NCI-H345 treated with DMSO at 0.1 percent for 48 hours (cell line): ENCODE data around the gene NABP1.
"Not testable (repeated sequence)": the region's sequence is repeated elsewhere in the genome, so short reads cannot be mapped to it uniquely, and the experiment has no call there.

Experiments used
- DNase-seq: peaks from one replicate; lab custom pipeline; 2025; ENCODE audit not compliant: unreplicated experiment; lab: John Stamatoyannopoulos, UW

Gene NABP1, protein sequence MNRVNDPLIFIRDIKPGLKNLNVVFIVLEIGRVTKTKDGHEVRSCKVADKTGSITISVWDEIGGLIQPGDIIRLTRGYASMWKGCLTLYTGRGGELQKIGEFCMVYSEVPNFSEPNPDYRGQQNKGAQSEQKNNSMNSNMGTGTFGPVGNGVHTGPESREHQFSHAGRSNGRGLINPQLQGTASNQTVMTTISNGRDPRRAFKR

DNA sequence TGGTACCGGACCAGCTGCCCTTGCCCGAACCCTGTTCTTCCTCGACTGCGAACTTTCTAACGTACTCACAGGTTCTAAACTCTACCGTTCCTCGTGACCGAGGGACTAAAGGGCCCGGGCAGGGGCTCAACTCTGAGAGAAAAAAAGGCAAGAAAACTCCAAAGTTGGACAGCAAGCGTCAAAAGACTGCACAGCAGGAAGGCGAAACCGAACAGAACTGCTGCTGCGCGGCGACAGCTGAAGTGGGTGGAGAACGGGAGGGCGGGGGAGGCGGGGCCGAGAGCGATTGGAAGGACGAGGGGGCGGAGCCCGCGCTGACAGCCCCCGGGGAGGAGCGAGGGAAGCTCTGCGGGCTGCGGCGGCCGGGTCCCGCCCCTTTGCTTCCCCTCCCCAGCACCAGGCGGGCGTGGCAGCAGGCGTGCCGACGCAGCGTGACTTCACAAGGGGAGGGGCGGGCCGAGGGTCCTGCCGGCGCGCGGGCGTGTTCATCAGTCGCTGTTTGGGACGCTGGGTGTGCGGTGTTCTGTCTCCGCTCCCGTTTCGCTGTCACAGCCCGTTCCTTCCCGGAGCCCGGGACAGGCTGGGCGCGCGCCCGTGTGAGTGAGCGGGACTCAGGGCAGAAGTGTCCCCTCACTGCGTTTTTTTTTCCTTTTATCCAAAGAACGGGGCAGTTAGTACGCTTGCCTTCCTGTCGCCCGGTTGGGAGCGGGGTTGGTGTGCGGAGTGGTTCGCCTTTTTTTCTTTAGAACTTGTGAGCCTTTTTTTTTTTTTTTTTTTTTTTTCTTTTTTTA is at the start of gene NABP1:
Gene NABP1, plus strand, starts transcription at position 491 of the 791 bp plus-strand sequence. CDS start 479 bp downstream, outside the sequence.
- DNase-seq: peak; percentile 97

DNA sequence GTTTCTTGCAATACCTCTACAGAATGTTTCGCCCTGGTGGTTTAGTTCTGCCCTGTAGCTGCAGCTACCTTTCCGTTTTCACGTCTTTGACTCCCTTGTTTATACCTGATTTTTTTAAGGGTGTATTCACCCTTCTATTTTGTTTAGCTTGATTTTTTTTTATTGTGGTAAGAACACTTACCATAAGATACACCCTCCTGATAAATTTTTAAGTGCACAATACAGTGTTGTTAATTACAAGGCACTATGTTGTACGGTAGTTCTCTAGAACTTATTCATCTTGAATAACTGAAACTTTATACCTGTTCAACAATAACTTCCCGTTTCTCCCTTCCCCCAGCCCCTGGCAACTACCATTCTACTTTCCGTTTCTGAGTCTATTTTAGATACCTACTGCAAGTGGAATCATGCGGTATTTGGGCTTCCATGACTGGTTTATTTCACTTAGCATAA is 48.9 kb upstream of the NABP1 start:
- no peak for DNase-seq

- DNase-seq: no peak
These were observed 47.8 kb upstream of the NABP1 start for GRCh38 chr2:191629976-191630712.

GRCh38 chr2:191631754-191632153 is 46.2 kb upstream of the NABP1 start:
- DNase-seq: peak; percentile 8

- DNase-seq: no peak
These were observed 45.5 kb upstream of the NABP1 start for GRCh38 chr2:191632426-191632825.

- no peak for DNase-seq
These were observed 43.1 kb upstream of the NABP1 start for GRCh38 chr2:191634791-191635190.

DNA sequence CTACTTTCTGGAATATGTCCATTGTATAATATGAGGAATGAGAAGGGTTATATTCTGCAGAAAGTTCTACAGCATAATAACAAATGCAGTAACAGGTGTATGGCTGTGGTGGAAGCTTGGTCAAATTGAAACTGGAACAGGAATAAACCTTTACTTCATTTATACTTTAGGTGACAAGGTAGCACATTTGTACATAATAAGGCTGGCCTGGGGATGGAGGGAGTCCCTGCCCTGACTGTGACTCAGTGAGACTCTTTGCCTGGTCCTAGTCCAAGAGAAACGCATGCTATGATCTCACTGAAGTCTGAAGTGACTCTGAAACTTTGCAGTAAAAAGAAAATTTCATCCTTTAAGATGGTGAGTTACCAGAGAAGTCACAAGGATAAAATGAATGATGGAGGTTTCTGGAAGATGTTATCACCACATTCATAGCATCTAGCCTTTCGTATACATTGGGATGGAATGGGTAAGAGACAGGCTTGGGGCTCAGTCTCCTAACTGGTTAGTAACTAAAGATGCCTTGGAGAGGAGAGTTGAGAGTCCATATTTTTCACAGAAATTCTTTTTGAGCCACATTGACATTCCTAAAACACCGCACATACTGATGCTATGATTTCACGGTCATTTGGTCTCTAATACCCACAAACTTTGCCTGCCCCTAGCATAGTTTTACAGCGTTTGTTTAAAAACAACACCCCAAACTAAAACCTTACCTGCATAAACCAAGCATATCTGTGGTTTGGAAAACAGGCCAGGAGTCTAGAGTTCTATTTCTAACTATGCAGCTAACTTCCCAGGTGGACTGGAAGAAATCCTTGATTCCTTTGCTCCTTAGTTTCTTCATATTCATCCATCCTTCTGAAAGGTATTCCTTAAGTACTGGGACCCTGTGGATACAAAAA is 42.4 kb upstream of the NABP1 start:
- no peak for DNase-seq

DNA sequence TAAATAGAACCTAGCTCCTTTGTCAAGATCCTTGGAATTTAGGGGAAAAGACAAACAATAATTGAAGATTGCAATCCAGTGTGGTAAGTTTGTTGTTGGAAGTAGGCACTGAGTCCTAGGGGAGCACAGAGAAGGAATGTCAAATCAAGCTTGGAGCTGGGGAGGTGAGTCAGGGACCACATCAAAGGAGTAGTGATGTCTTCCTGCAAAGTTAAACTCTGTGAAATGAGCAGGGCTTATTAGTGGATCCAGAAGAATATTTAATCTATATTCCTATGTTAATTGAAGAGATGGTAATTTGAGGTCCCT is 41.7 kb upstream of the NABP1 start:
- no peak for DNase-seq

- no peak for DNase-seq
These were observed 41.4 kb upstream of the NABP1 start for GRCh38 chr2:191636586-191636985.

DNA sequence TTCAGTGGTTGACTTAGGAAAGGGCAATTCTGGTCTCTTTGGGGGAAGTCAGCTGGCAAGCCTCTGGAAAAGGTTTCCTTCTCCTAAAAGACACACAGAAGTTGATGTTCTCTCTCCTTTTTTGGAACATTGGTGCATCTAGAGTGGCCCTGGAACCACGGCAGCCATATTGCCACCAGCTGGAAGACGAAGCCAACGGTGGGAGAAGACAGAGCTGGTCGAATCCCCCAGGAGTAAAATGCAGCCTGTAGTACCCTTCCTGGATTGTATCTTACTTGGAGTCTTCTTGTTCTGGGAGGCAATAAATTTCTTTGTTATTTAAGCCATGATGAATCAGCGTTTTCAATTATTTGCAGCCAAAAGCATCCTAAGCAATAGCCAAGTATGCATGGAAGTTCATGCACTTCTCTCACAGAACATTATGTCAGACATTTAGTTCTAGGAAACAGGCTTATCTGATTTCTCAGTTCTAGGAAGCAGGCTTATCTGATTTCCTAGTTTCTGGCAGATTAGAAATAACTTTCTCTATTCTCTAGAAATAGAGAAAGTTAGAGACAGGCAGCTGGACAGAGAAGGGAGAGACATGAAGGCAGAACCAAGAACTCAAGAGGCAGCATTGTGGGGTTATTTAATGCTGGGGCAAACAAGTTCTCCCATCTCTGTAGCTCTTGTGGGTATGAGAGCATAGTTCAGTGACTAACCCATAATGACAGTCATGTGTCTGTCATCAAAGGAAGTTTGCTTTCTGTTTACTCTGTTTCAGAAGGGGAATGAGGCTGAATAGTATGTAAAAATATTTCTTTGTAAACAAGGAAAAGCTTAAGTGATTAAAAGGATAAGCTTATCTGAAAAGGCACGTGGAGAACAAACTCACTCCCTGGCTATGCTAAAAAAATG is 40.5 kb upstream of the NABP1 start:
- no peak for DNase-seq

DNA sequence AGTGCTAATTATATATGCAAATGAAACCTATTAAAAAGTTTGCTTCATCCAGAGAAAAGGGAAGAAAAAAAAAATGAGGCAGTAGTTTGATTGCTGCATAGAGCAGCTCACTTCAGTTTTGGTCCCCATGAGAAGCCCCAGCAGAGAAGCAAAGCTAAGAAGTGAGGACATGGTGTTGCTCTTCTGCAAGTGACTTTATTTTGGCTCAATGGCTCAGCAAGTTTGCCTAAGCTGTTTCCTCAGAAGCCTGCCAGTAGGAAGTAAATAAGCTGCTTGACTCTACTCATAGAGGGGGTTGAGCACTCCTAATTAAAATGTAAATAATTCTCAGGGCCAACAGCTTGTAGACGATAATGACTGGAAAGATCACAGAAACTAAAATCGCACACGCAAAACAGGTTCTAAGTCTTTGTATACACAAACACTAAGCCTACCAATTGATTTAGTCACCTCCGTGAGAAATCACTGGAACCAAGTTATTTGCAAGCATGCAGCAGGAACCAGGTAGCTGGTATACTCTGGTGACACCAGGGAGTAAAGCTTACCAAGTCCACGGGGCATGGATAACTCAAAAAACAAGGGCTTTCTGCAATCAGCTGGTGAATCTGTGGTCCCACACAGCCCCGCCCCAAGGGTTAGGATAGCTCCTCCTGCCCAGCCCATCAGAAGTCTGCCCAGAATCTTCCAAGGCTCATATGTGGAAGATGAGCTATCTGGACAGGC is 39.7 kb upstream of the NABP1 start:
- DNase-seq: no peak

DNA sequence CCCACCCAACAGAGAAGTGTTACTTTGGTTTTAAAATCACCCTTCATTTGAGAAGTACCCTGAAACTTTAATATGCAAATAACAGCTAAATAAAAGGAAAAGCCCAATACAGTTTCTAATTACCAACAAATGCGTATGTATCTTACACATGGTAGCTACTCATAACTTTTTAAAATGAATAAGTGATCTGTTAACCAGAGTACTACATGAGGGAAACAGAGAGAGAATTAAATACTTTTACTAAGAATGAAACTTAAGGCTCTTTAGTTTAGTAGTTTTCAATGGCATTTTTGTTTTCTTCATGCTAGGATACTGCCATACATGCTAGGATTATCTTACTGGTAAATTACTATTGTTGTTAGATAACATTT is 39.1 kb upstream of the NABP1 start:
- DNase-seq: no peak

- DNase-seq: no peak
These were observed 36.3 kb upstream of the NABP1 start for GRCh38 chr2:191641609-191642008.

DNA sequence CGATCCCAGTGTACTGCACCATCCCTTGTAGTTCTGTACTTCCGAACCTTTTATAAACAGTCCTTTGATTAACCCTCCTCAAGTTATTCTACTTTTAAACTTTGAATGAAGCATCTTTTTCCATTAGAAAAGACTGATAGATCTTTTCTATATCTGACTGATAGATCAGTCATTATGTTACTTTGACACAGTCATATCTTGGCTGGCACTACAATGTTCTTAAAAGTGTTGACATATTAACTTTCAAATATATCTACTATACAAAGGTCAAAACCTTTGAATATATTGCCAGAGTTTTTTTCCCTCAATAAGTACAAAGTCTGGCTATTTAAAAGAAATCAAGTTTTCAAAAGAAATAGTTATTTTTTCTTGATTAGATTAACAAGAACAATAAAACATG is 35.4 kb upstream of the NABP1 start:
- no peak for DNase-seq

DNA sequence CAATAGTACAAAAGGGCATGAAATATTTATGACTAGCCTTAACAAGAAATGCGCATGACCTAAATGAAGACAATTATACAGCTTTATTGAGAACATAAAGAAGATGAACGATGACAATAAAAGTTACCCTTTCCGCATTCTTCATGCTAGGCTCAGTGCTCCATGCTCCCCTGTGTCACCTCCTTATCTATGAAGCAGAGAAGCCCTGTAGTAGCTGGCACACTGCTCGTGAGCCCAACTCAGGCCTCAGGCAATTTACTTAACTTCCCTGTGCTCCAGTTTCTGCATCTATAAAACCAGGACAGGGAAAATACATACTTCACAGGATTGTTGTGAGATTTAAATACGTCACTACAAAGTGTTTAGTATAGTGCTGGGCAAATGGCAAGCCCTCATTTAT is 34.5 kb upstream of the NABP1 start:
- DNase-seq: no peak

DNA sequence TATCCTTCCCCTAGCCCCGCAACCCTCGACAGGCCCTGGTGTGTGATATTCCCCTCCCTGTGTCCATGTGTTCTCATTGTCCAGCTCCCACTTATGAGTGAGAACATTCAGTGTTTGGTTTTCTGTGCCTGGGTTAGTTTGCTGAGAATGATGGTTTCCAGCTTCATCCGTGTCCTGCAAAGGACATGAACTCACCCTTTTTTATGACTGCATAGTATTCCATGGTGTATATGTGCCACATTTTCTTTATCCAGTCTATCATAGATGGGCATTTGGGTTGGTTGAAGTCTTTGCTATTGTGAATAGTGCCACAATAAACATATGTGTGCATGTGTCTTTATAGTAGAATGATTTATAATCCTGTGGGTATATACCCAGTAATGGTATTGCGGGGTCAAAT is 33.3 kb upstream of the NABP1 start:
- not testable (repeated sequence) for DNase-seq

- DNase-seq: no peak
These were observed 32.9 kb upstream of the NABP1 start for GRCh38 chr2:191645032-191645431.

GRCh38 chr2:191645434-191646162 is 32.3 kb upstream of the NABP1 start:
- no peak for DNase-seq
